DND-41 (cell line): ENCODE results near the gene DEPP1.

Experiments
- ATAC-seq: fragments of 200-7000 bp; cut with Tn5 transposase; 3 replicates; pipeline ENCODE4 v1.9.1; 2021; ENCODE audit warnings: low read depth; ENCODE audit not compliant: insufficient read depth
- DNase-seq: peaks from one replicate; pipeline ENCODE4 v3.0.0-alpha.2; 2020
- H2AFZ ChIP-seq: 2 replicates; pipeline ENCODE4 v1.6.0; 2012; ENCODE audit warnings: low read depth, low read length
- H3K27ac ChIP-seq: 2 replicates; pipeline ENCODE4 v1.5.1; 2012; ENCODE audit warnings: low read length, inconsistent platforms
- H3K27me3 ChIP-seq: fragments of 200-600 bp; sonication (generic); 2 replicates; pipeline ENCODE4 v1.6.0; 2012; ENCODE audit warnings: low read length, mild to moderate bottlenecking, inconsistent platforms; ENCODE audit not compliant: insufficient read depth, poor library complexity
- H3K36me3 ChIP-seq: 2 replicates; pipeline ENCODE4 v1.5.1; 2012; ENCODE audit warnings: low read length, inconsistent platforms; ENCODE audit not compliant: insufficient read depth
- H3K4me1 ChIP-seq: 2 replicates; pipeline ENCODE4 v1.5.1; 2012; ENCODE audit warnings: mild to moderate bottlenecking, low read length; ENCODE audit not compliant: insufficient read depth
- H3K4me2 ChIP-seq: 2 replicates; pipeline ENCODE4 v1.6.0; 2012; ENCODE audit warnings: mild to moderate bottlenecking, moderate library complexity, low read length, inconsistent platforms; ENCODE audit not compliant: insufficient read depth
- H3K4me3 ChIP-seq, 2 experiments: fragments of 200-600 bp in 1 of 2; shearing (Covaris generic) in 1 of 2; 2 replicates each; pipeline ENCODE4 v1.5.1; 2012 to 2016; ENCODE audit warnings: inconsistent platforms in 2 of 2, low read length in 2 of 2, mild to moderate bottlenecking in 2 of 2, low read depth in 1 of 2, moderate library complexity in 1 of 2
- H3K79me2 ChIP-seq: 2 replicates; pipeline ENCODE4 v1.6.0; 2012; ENCODE audit warnings: low read length, inconsistent platforms; ENCODE audit not compliant: insufficient read depth
- H3K9ac ChIP-seq: 2 replicates; pipeline ENCODE4 v1.6.0; 2012; ENCODE audit warnings: low read depth, mild to moderate bottlenecking, inconsistent platforms, low read length, moderate library complexity
- H3K9me3 ChIP-seq: 2 replicates; pipeline ENCODE4 v1.5.1; 2012; ENCODE audit warnings: low read length, moderate library complexity, mild to moderate bottlenecking, inconsistent platforms; ENCODE audit not compliant: insufficient read depth, severe bottlenecking
- H4K20me1 ChIP-seq: 2 replicates; pipeline ENCODE4 v1.6.0; 2012; ENCODE audit warnings: low read length; ENCODE audit not compliant: insufficient read depth
- CTCF ChIP-seq: IDR thresholded peaks from 2 replicates; pipeline ENCODE4 v1.5.1; 2012; ENCODE audit warnings: borderline replicate concordance, low read length, moderate library complexity, mild to moderate bottlenecking; ENCODE audit not compliant: poor library complexity, severe bottlenecking; ENCODE audit errors: extremely low read depth
- EZH2 ChIP-seq: IDR thresholded peaks from 3 replicates; pipeline ENCODE4 v1.6.1; 2012; ENCODE audit warnings: borderline replicate concordance, low read depth, mild to moderate bottlenecking, moderate library complexity, low read length, inconsistent platforms; ENCODE audit not compliant: severe bottlenecking

Gene DEPP1

GRCh38 chr10:44983895-44984278 is 5.3 kb upstream of the DEPP1 start:
- H3K27ac ChIP-seq: no peak overlapping the region
- no peaks in the 10 kb centered on the region for H3K27me3 ChIP-seq
- H3K79me2 ChIP-seq: no peaks in the 10 kb centered on the region
- H4K20me1 ChIP-seq: no peaks in the 10 kb centered on the region
- H3K9me3 ChIP-seq: no peaks in the 10 kb centered on the region
- no peak overlapping the region for H3K9ac ChIP-seq
- H3K36me3 ChIP-seq: no peaks in the 10 kb centered on the region
- TF ChIP-seq CTCF (no peak), EZH2 (no peak)
- DNase-seq (no peak), ATAC-seq (no peak)
- H3K4me2 ChIP-seq: no peak overlapping the region
- H3K4me3 ChIP-seq: no peak overlapping the region
- H3K4me1 ChIP-seq: no peaks in the 10 kb centered on the region
- H2AFZ ChIP-seq: no peak overlapping the region

- Histone ChIP-seq H2AFZ (no peak overlapping the region), H3K27ac (no peak overlapping the region), H3K79me2 (no peaks in the 10 kb centered on the region), H3K4me1 (no peaks in the 10 kb centered on the region), H3K9ac (no peak overlapping the region), H3K36me3 (no peaks in the 10 kb centered on the region), H3K27me3 (no peaks in the 10 kb centered on the region), H4K20me1 (no peaks in the 10 kb centered on the region), H3K4me2 (no peak overlapping the region), H3K9me3 (no peaks in the 10 kb centered on the region), H3K4me3 (no peak overlapping the region)
- TF ChIP-seq EZH2 (no peak), CTCF (no peak)
- DNase-seq (no peak), ATAC-seq (no peak; the same call in 2 of the 3 replicates)
Observed at GRCh38 chr10:44983066-44983894, 4.7 kb upstream of the DEPP1 start.

- Histone ChIP-seq H2AFZ (no peak overlapping the region), H3K79me2 (no peaks in the 10 kb centered on the region), H3K27me3 (no peaks in the 10 kb centered on the region), H4K20me1 (no peaks in the 10 kb centered on the region), H3K9ac (no peak overlapping the region), H3K27ac (no peak overlapping the region), H3K4me2 (no peak overlapping the region), H3K9me3 (no peaks in the 10 kb centered on the region), H3K36me3 (no peaks in the 10 kb centered on the region), H3K4me3 (no peak overlapping the region), H3K4me1 (no peaks in the 10 kb centered on the region)
- ATAC-seq: no peak
- TF ChIP-seq CTCF (no peak), EZH2 (no peak)
- DNase-seq: no peak
Observed at GRCh38 chr10:44982496-44982895, 3.9 kb upstream of the DEPP1 start.

GRCh38 chr10:44982114-44982460 is 3.5 kb upstream of the DEPP1 start:
- Histone ChIP-seq H3K79me2 (no peaks in the 10 kb centered on the region), H2AFZ (no peak overlapping the region), H3K36me3 (no peaks in the 10 kb centered on the region), H3K4me3 (no peak overlapping the region), H3K27ac (no peak overlapping the region), H4K20me1 (no peaks in the 10 kb centered on the region), H3K9ac (no peak overlapping the region), H3K4me1 (no peaks in the 10 kb centered on the region), H3K4me2 (no peak overlapping the region), H3K9me3 (no peaks in the 10 kb centered on the region), H3K27me3 (no peaks in the 10 kb centered on the region)
- no peak for ATAC-seq
- no peak for DNase-seq
- TF ChIP-seq CTCF (no peak), EZH2 (no peak)
